Loucy (cell line): Measurements from ENCODE around the gene PI16.

ENCODE experiments used
- H2AFZ ChIP-seq: fragments of 200-600 bp; sonication (generic); 2 replicates; pipeline ENCODE4 v1.6.0; 2016; ENCODE audit warnings: antibody characterized with exemption, mild to moderate bottlenecking, low read length, moderate library complexity
- H3F3A ChIP-seq: fragments of 200-600 bp; 2 replicates; pipeline ENCODE4 v1.6.0; 2016; ENCODE audit warnings: antibody characterized with exemption, low read depth, mild to moderate bottlenecking
- H3K27me3 ChIP-seq: fragments of 200-600 bp; sonication (generic); 2 replicates; pipeline ENCODE4 v1.6.1; 2014; ENCODE audit warnings: low read length, mild to moderate bottlenecking; ENCODE audit not compliant: insufficient read depth, poor library complexity, severe bottlenecking
- H3K36me3 ChIP-seq: fragments of 200-600 bp; sonication (generic); 2 replicates; pipeline ENCODE4 v1.6.1; 2016; ENCODE audit warnings: low read length; ENCODE audit not compliant: insufficient read depth
- H3K4me1 ChIP-seq: fragments of 200-600 bp; sonication (generic); 2 replicates; pipeline ENCODE4 v1.5.1; 2014; ENCODE audit warnings: low read length, mild to moderate bottlenecking; ENCODE audit not compliant: insufficient read depth, poor library complexity, severe bottlenecking
- H3K4me2 ChIP-seq: fragments of 200-600 bp; sonication (generic); 2 replicates; pipeline ENCODE4 v1.6.0; 2014; ENCODE audit warnings: antibody characterized with exemption, low read length, low read depth, mild to moderate bottlenecking; ENCODE audit not compliant: poor library complexity, severe bottlenecking
- H3K4me3 ChIP-seq: fragments of 200-600 bp; sonication (generic); 2 replicates; pipeline ENCODE4 v1.5.1; 2014; ENCODE audit warnings: low read length, mild to moderate bottlenecking, mixed read lengths; ENCODE audit not compliant: poor library complexity, severe bottlenecking
- H3K79me2 ChIP-seq: fragments of 200-600 bp; sonication (generic); 2 replicates; pipeline ENCODE4 v1.6.1; 2014; ENCODE audit warnings: low read length; ENCODE audit not compliant: insufficient read depth
- H3K9ac ChIP-seq: fragments of 200-600 bp; sonication (generic); 2 replicates; pipeline ENCODE4 v1.6.0; 2014; ENCODE audit warnings: mild to moderate bottlenecking, low read depth, low read length, moderate library complexity; ENCODE audit not compliant: poor library complexity, severe bottlenecking
- H3K9me2 ChIP-seq: fragments of 200-600 bp; sonication (generic); replicated peaks from 2 replicates; pipeline ENCODE4 v1.6.1; 2016; ENCODE audit warnings: low read depth, low read length, mixed read lengths
- H3K9me3 ChIP-seq: fragments of 200-600 bp; sonication (generic); 2 replicates; pipeline ENCODE4 v1.6.1; 2014; ENCODE audit warnings: mild to moderate bottlenecking, antibody characterized with exemption, low read length, low read depth; ENCODE audit not compliant: insufficient read depth
- H4K20me1 ChIP-seq: fragments of 200-600 bp; sonication (generic); 2 replicates; pipeline ENCODE4 v1.6.0; 2014; ENCODE audit warnings: antibody characterized with exemption, low read length, mild to moderate bottlenecking; ENCODE audit not compliant: insufficient read depth, poor library complexity, severe bottlenecking
- CTCF ChIP-seq: fragments of 200-600 bp; sonication (generic); conservative IDR thresholded peaks from 2 replicates; pipeline ENCODE4 v1.5.1; 2014; ENCODE audit warnings: mild to moderate bottlenecking, antibody characterized with exemption, low read length
- EZH2phosphoT487 ChIP-seq: fragments of 200-600 bp; IDR thresholded peaks from 2 replicates; pipeline ENCODE4 v1.6.1; 2018; ENCODE audit warnings: antibody characterized with exemption, mild to moderate bottlenecking, moderate library complexity, borderline replicate concordance

Gene PI16

DNA sequence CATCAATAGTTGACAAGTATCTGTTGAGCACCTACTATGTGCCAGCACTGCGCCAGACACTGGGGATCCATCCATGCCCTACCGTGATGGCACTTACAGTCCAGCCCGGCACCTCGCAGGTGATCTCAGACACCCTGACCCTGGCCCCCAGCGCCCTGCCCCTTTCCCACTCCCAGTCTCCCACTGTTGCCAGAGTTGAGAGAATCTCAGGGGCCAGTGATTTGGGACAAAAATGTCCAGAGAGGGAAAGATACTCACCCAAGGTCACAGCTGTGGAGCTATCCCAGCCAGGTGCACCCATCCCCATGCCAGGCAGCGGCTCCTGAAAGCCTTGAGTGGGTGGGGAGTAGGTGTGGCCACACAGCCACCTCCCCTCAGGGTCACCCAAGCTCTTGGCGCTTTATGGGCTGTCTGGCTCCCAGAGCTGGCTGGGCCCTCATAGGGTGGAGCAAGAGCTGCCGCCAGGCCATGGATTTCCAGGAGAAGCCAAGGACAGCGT is 3.3 kb downstream of the PI16 start:
- Histone ChIP-seq H4K20me1 (peaks cover 5% of the 10 kb centered on the region), H3K4me3 (no peak overlapping the region), H3K36me3 (no peaks in the 10 kb centered on the region), H3K9ac (no peak overlapping the region), H3K4me2 (no peak overlapping the region), H3K9me3 (no peaks in the 10 kb centered on the region), H3K4me1 (peaks cover 40% of the 10 kb centered on the region), H3K79me2 (no peaks in the 10 kb centered on the region), H3F3A (0 out of 2 replicates have a peak, but pooled peaks cover 3% of the 10 kb centered on the region), H3K9me2 (no peaks in the 10 kb centered on the region), H3K27me3 (peaks cover 20% of the 10 kb centered on the region), H2AFZ (no peak overlapping the region)
- TF ChIP-seq EZH2phosphoT487 (no peak), CTCF (no peak)

DNA sequence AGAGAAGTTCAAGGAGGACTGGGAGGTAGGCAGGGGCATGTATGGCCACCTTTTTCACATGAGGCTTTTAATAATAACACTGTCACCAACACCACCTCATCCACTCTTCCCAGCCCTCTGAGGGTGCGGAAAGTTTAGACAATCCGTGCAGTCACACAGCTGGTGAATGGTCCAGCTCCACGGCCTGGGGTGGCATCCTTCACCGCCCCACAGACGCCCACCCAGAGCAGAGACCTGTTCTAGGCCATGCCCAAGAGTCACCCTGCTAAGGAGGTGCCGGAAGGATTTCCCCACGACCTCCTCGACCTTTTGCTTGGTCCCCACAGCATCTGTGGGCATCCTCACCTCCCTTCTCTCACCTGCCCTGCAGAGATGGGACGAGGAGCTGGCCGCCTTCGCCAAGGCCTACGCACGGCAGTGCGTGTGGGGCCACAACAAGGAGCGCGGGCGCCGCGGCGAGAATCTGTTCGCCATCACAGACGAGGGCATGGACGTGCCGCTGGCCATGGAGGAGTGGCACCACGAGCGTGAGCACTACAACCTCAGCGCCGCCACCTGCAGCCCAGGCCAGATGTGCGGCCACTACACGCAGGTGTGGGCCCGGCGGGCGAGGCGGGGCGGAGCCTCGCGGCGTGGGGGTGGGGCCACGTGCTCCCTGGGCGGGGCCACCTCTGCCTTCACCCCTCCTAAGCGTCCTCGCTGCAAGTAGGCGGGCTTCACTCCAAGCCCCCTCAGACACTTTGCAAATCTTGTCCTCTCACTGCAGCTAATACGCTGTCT is 4.4 kb downstream of the PI16 start:
- H3K9me3 ChIP-seq: no peaks in the 10 kb centered on the region
- H3K4me2 ChIP-seq: no peak overlapping the region
- peaks cover 45% of the 10 kb centered on the region for H3K4me1 ChIP-seq
- no peaks in the 10 kb centered on the region for H3K79me2 ChIP-seq
- H3K27me3 ChIP-seq: peaks cover 20% of the 10 kb centered on the region
- H4K20me1 ChIP-seq: peaks cover 5% of the 10 kb centered on the region
- H3K9ac ChIP-seq: no peak overlapping the region
- 0 out of 2 replicates have a peak, but pooled peaks cover under 1% of the 10 kb centered on the region for H3F3A ChIP-seq
- H2AFZ ChIP-seq: no peak overlapping the region
- no peak overlapping the region for H3K4me3 ChIP-seq
- TF ChIP-seq CTCF (no peak), EZH2phosphoT487 (no peak)
- H3K9me2 ChIP-seq: no peaks in the 10 kb centered on the region
- H3K36me3 ChIP-seq: no peaks in the 10 kb centered on the region

- Histone ChIP-seq H4K20me1 (peaks cover 5% of the 10 kb centered on the region), H3K4me3 (no peak overlapping the region), H3F3A (no peaks in the 10 kb centered on the region), H3K4me2 (no peak overlapping the region), H3K9me3 (no peaks in the 10 kb centered on the region), H3K36me3 (no peaks in the 10 kb centered on the region), H3K79me2 (no peaks in the 10 kb centered on the region), H2AFZ (no peak overlapping the region), H3K4me1 (peaks cover 47% of the 10 kb centered on the region), H3K9ac (no peak overlapping the region), H3K27me3 (peaks cover 20% of the 10 kb centered on the region), H3K9me2 (no peaks in the 10 kb centered on the region)
- TF ChIP-seq EZH2phosphoT487 (no peak), CTCF (no peak)
These were observed 5.2 kb downstream of the PI16 start for GRCh38 chr6:36959555-36960250.
